Ovary (tissue), 9 donors: ENCODE measurements around the gene SMIM14. TPM values are rescaled to one million over a fixed set of nuclear protein-coding genes. Genes with fewer than 3 reads are reported as not detected.
A peak's percentile ranks its signal among the peaks of the same experiment; 100 is the strongest.

Experiments
- DNase-seq, 5 donors: peaks; one replicate each; pipeline ENCODE4 v3.0.0-alpha.2; 2019 to 2020
- H3K27ac ChIP-seq, 2 donors: fragments of 200-600 bp; one replicate each; pipeline versions ENCODE4 v1.5.1 to v1.8.0; 2019 to 2022
- H3K27me3 ChIP-seq: fragments of 200-600 bp; one replicate; pipeline ENCODE4 v1.8.0; 2022
- H3K36me3 ChIP-seq: fragments of 200-600 bp; sonication (generic); one replicate; pipeline ENCODE4 v1.5.1; 2019
- H3K4me1 ChIP-seq: one replicate; pipeline ENCODE4 v1.8.1; 2013; ENCODE audit warnings: mild to moderate bottlenecking, moderate library complexity; ENCODE audit not compliant: insufficient read depth
- H3K4me3 ChIP-seq: fragments of 200-600 bp; sonication (generic); one replicate; pipeline ENCODE4 v1.5.1; 2017
- H3K9me3 ChIP-seq, 2 donors: fragments of 200-600 bp in 1 of 2; sonication (generic) in 1 of 2; one replicate each; pipeline versions ENCODE4 v1.5.1 to v1.8.1; 2013 to 2019; ENCODE audit warnings: mild to moderate bottlenecking in 1 of 2, moderate library complexity in 1 of 2
- CTCF ChIP-seq, 3 donors: fragments of 450-650 bp in 2 of 3; fragments of 200-600 bp in 1 of 3; IDR thresholded peaks; one replicate each; pipeline versions ENCODE4 v1.5.1 to v1.8.0; 2016 to 2022; ENCODE audit warnings: antibody characterized with exemption in 3 of 3, mild to moderate bottlenecking in 1 of 3
- EP300 ChIP-seq: sonication (generic); formaldehyde crosslinking; IDR thresholded peaks from one replicate; pipeline ENCODE4 v1.6.1; 2017; ENCODE audit warnings: antibody characterized with exemption
- POLR2A ChIP-seq: fragments of 450-650 bp; IDR thresholded peaks from one replicate; pipeline ENCODE4 v1.6.1; 2017; ENCODE audit warnings: antibody characterized with exemption, mild to moderate bottlenecking, moderate library complexity
- WGBS, 3 donors: extraction: QIAGEN DNeasy Blood & Tissue Kit in 1 of 3; methylation state at CpG; one replicate each; pipeline versions ENCODE4 v1.1.5 to v1.1.7; 2013 to 2017; 5-methylcytosine and 5-hydroxymethylcytosine counted together
- intact Hi-C, 4 donors: fragments of 100-400 bp; cut with DNase I; formaldehyde crosslinking; loops; one replicate each; pipeline versions ENCODE4 v1.11.0 to v1.15.1; 2022 to 2023
- polyA plus RNA-seq, 2 donors: library from polyadenylated mRNA; stranded (reverse); fragments of 200-250 nt in 1 of 2; fragments of 350-450 nt in 1 of 2; fragmentation: Illumina TruSeq in 1 of 2; extraction: RNeasy Lipid Tissue Mini Kit (QIAGEN cat#74804) in 1 of 2; gene quantifications; one replicate each; pipeline ENCODE4 v1.2.3, GENCODE V29; 2013 to 2014
- total RNA-seq, 7 donors: library from RNA; depleted of rRNA in 2 of 7; stranded (reverse); fragments of >200 nt in 2 of 7; fragmentation: NEBNext Ultra II Directional in 3 of 7; extraction: Animal tissue kit (Norgen Biotek cat#: 25700) in 3 of 7; gene quantifications; one replicate each; pipeline versions ENCODE4 v1.1.0 to v1.2.4, GENCODE V29; 2016 to 2023
- donor health status: DM: no; HTN: no; CAD: no; lungs with moderate emphysema.
- donor health status: DM: no; HTN: no; CAD: no.
- donor health status: Bipolar disorder and iron deficiency.
- donor health status: DM: yes; HTN: yes; CAD: no.
- donor health status: DM: no; HTN: no; CAD: no.
- donor health status: DM: yes; HTN: yes; CAD: no.

SMIM14 gene
- total and polyA plus RNA-seq, 9 donors = 18.8 to 83.6 (median 56.9) TPM

- no peak for DNase-seq
- Histone ChIP-seq H3K27ac (no peak overlapping the region), H3K4me3 (no peak overlapping the region), H3K4me1 (peaks cover 4% of the 10 kb centered on the region), H3K9me3 (no peaks in the 10 kb centered on the region), H3K27me3 (no peaks in the 10 kb centered on the region), H3K36me3 (no peaks in the 10 kb centered on the region)
- intact Hi-C loops = no loop called here
- 76 to 91% (median 88%) methylated on average over 1 of the region's 1 CpG for WGBS, 3 donors
- TF ChIP-seq EP300 (no peak), CTCF (IDR thresholded peaks at IDR 0.05) (no peak), POLR2A (no peak)
Measured at GRCh38 chr4:39626913-39627312, 11.8 kb downstream of the SMIM14 start.

GRCh38 chr4:39626261-39626660, 12.4 kb downstream of the SMIM14 start:
- intact Hi-C loops = no loop called here
- TF ChIP-seq EP300 (no peak), CTCF (IDR thresholded peaks at IDR 0.05) (no peak), POLR2A (no peak)
- Histone ChIP-seq H3K4me1 (peaks cover 6% of the 10 kb centered on the region), H3K36me3 (no peaks in the 10 kb centered on the region), H3K27ac (no peak overlapping the region), H3K27me3 (no peaks in the 10 kb centered on the region), H3K9me3 (no peaks in the 10 kb centered on the region), H3K4me3 (no peak overlapping the region)
- DNase-seq = no peak
- 79 to 87% (median 82%) methylated on average over 2 of the region's 2 CpGs for WGBS, 3 donors

GRCh38 chr4:39621582-39621981, 17.1 kb downstream of the SMIM14 start:
- intact Hi-C loops = no loop called here
- peak; percentile 56 to 77 (median 74) for DNase-seq
- no peaks in the 10 kb centered on the region for H3K27me3 ChIP-seq
- H3K36me3 ChIP-seq = no peaks in the 10 kb centered on the region
- H3K27ac ChIP-seq = peak overlapping the region in 1 of 2 donors; percentile 66
- H3K4me1 ChIP-seq = peaks cover 11% of the 10 kb centered on the region
- TF ChIP-seq CTCF (IDR thresholded peaks at IDR 0.05) (no peak), POLR2A (no peak), EP300 (no peak)
- WGBS, 3 donors = 28 to 39% (median 34%) methylated on average over 9 of the region's 9 CpGs
- H3K9me3 ChIP-seq = no peaks in the 10 kb centered on the region
- H3K4me3 ChIP-seq = no peak overlapping the region

DNA sequence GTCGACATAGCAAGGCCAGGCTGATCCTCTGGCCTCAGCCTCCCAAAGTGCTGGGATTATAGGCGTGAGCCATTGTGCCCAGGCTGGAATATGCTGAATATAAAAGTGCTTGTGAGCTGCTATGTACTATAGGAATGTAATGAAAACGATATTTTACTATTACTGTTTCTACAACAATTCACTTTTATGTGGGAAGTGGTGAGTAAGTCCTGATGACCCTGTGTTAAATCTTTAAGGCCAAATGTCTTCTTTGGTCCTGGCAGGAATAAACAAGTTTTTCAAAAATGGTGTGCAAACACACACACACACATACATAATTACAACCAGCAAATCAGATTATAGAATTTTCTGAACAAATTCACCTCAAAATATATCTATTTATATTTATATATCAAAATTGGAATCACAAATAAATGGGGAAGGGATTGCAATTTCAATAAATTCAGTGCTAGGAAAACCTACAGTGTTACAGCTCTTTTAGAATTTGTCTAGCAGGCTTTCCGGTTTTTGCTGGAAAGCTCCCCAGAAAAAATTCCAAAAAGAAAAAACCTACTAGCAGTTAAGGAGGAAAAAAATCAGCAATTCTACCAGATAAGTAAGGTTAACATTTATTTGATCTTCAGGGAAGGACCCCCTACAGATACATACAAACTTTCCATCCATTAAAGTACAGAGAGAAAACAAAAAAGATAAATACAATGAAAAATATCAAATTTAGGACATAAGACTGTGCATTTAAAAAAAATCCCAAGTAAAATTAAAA, 17.9 kb downstream of the SMIM14 start:
- intact Hi-C loops = no loop called here
- H3K4me1 ChIP-seq = peaks cover 11% of the 10 kb centered on the region
- H3K27me3 ChIP-seq = no peaks in the 10 kb centered on the region
- H3K36me3 ChIP-seq = no peaks in the 10 kb centered on the region
- DNase-seq = no peak
- no peak overlapping the region for H3K4me3 ChIP-seq
- no peaks in the 10 kb centered on the region for H3K9me3 ChIP-seq
- peak overlapping the region in 1 of 2 donors; percentile 66 for H3K27ac ChIP-seq
- WGBS, 3 donors = 39 to 46% (median 41%) methylated on average over 4 of the region's 4 CpGs
- TF ChIP-seq CTCF (IDR thresholded peaks at IDR 0.05) = no peak
- no peak for TF ChIP-seq POLR2A
- no peak for TF ChIP-seq EP300
